ENCODE data around the gene AGBL1.

DNA sequence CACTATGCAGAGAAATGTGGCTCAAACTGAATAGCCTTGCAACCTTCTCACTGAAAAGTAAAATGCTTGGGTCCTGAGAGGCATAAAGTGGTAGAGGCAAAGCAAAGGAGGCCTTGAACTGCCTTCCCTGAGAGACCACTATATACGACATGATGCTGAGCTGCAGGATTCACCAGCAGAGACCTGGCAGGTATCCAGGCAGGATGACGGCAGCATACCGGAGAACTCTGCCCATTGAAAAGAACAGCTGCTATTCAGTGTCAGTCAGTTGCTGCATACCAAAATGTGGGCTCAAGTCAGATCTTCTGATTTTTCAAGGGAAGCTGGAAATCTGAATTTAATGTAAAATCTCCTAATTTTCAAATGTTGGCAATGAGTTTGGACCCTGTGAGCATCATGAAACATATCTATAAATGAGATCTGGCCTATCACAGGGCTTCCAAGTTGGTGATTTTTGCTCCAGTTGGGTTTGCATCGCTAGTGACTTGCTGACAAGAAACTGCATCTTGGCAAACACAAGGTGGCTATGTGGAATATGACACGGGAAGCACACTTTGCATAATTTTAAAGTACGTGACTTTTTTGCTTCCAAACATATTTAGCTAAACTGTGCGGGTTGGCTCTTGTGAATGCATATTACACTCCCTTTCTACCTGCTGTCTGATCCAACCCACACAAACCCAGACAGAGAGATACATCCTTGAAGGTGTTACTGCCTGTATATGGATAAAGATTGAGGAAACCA lies 529.0 kb downstream of the AGBL1 start:
- TF ChIP-seq POLR2A (IDR thresholded peaks at IDR 0.05; ENCODE audit: low read depth, low read length) (no peak), POLR2AphosphoS5 (IDR thresholded peaks at IDR 0.05; ENCODE audit: low read depth, low read length) (no peak), TAF1 (IDR thresholded peaks at IDR 0.05; ENCODE audit: borderline replicate concordance, low read depth, low read length) (no peak)

All from GM12892 (cell line).